Lung (tissue), 12 donors: ENCODE measurements around the gene FBLL1. TPM values are rescaled to one million over a fixed set of nuclear protein-coding genes. Genes with fewer than 3 reads are reported as not detected.

Source experiments
- ATAC-seq: fragments of 200-7000 bp; cut with Tn5 transposase; one replicate; pipeline ENCODE4 v1.9.1; 2020; ENCODE audit warnings: moderate number of reproducible peaks; ENCODE audit not compliant: insufficient read depth, low FRiP score
- DNase-seq, 3 donors: peaks; one replicate each; pipeline ENCODE4 v3.0.0-alpha.2; 2013 to 2017
- H3K27ac ChIP-seq, 2 donors: one replicate each; pipeline ENCODE4 v1.5.1; 2013; ENCODE audit warnings: mild to moderate bottlenecking in 2 of 2, moderate library complexity in 2 of 2, control low read depth in 1 of 2, inconsistent platforms in 1 of 2, low read depth in 1 of 2, low read length in 1 of 2
- H3K27me3 ChIP-seq, 3 donors: one replicate each; pipeline ENCODE4 v1.5.1; 2013; ENCODE audit warnings: low read length in 2 of 3; ENCODE audit not compliant: control insufficient read depth in 3 of 3, insufficient read depth in 3 of 3
- H3K36me3 ChIP-seq, 4 donors: one replicate each; pipeline ENCODE4 v1.5.1; 2013; ENCODE audit warnings: low read length in 4 of 4, mild to moderate bottlenecking in 1 of 4, moderate library complexity in 1 of 4; ENCODE audit not compliant: control insufficient read depth in 4 of 4, insufficient read depth in 4 of 4
- H3K4me1 ChIP-seq, 5 donors: one replicate each; pipeline ENCODE4 v1.5.1; 2013; ENCODE audit warnings: low read length in 5 of 5, mild to moderate bottlenecking in 2 of 5, moderate library complexity in 1 of 5; ENCODE audit not compliant: control insufficient read depth in 5 of 5, insufficient read depth in 5 of 5
- H3K4me3 ChIP-seq: one replicate; pipeline ENCODE4 v1.5.1; 2013; ENCODE audit warnings: mild to moderate bottlenecking, control low read depth, moderate library complexity
- H3K9ac ChIP-seq, 2 donors: one replicate each; pipeline ENCODE4 v1.5.1; 2013; ENCODE audit warnings: low read length in 2 of 2, control low read depth in 1 of 2; ENCODE audit not compliant: insufficient read depth in 1 of 2
- H3K9me3 ChIP-seq, 4 donors: one replicate each; pipeline ENCODE4 v1.5.1; 2013; ENCODE audit warnings: low read length in 3 of 4, mild to moderate bottlenecking in 1 of 4, moderate library complexity in 1 of 4; ENCODE audit not compliant: control insufficient read depth in 4 of 4, insufficient read depth in 3 of 4
- WGBS, 2 donors: extraction: QIAGEN DNeasy Blood & Tissue Kit; methylation state at CpG; one replicate each; pipeline ENCODE4 v1.1.7; 2013; 5-methylcytosine and 5-hydroxymethylcytosine counted together
- polyA plus RNA-seq, 2 donors: library from polyadenylated mRNA; stranded (reverse); fragments of 200-250 nt; gene quantifications; one replicate each; pipeline ENCODE4 v1.2.1, GENCODE V29; 2013
- total RNA-seq, 2 donors: library from RNA; depleted of rRNA in 1 of 2; stranded (reverse); fragments of >200 nt in 1 of 2; gene quantifications; one replicate each; pipeline ENCODE4 v1.2.1, GENCODE V29; 2014 to 2021
- TF ChIP-seq, protein P1 (sequence below): IDR thresholded peaks from 2 replicates; pipeline ENCODE4 v1.5.1; 2012; ENCODE audit warnings: mild to moderate bottlenecking; ENCODE audit errors: control extremely low read depth, extremely low read depth
- donor health status: control.
- donor health status: control.
- donor health status: Bipolar disorder and iron deficiency.
- donor health status: healthy.
- donor health status: DM: yes; HTN: yes; CAD: no.

The FBLL1 gene
- total and polyA plus RNA-seq, 4 donors = 0.18 to 1.1 (median 0.27) TPM

DNA sequence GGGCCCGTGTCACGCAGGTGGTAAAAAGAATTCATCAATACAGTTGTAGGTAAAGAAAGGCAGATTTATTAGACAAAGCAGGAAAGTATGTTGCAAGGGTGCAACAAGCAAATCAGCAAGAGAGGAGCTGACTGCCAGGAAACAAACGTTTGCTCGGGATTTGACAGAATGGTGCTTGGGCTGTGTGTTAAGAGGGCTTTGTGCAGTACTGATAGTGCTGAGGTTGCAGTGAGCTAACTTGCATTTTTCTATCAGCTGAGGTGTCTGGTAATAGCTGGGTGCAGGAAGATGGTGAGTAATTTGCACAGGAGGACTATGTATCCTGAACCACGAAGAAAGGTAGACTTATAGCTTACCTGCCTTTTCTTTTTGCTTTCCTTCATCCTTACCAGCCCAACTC, 46.7 kb upstream of the FBLL1 start:
- 69% methylated on average over 5 of the region's 5 CpGs for WGBS, 2 donors
- no peaks in the 10 kb centered on the region for H3K27me3 ChIP-seq
- no peaks in the 10 kb centered on the region for H3K9me3 ChIP-seq
- H3K36me3 ChIP-seq = peaks cover 0 to 5% (median 0%) of the 10 kb centered on the region in 4 donors
- H3K4me3 ChIP-seq = no peak overlapping the region
- H3K4me1 ChIP-seq = peaks cover 2 to 3% (median 2%) of the 10 kb centered on the region in 5 donors
- DNase-seq (no peak), ATAC-seq (no peak)
- no peak overlapping the region for H3K9ac ChIP-seq
- TF ChIP-seq, protein P1, sequence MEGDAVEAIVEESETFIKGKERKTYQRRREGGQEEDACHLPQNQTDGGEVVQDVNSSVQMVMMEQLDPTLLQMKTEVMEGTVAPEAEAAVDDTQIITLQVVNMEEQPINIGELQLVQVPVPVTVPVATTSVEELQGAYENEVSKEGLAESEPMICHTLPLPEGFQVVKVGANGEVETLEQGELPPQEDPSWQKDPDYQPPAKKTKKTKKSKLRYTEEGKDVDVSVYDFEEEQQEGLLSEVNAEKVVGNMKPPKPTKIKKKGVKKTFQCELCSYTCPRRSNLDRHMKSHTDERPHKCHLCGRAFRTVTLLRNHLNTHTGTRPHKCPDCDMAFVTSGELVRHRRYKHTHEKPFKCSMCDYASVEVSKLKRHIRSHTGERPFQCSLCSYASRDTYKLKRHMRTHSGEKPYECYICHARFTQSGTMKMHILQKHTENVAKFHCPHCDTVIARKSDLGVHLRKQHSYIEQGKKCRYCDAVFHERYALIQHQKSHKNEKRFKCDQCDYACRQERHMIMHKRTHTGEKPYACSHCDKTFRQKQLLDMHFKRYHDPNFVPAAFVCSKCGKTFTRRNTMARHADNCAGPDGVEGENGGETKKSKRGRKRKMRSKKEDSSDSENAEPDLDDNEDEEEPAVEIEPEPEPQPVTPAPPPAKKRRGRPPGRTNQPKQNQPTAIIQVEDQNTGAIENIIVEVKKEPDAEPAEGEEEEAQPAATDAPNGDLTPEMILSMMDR = no peak
- no peak overlapping the region for H3K27ac ChIP-seq

DNA sequence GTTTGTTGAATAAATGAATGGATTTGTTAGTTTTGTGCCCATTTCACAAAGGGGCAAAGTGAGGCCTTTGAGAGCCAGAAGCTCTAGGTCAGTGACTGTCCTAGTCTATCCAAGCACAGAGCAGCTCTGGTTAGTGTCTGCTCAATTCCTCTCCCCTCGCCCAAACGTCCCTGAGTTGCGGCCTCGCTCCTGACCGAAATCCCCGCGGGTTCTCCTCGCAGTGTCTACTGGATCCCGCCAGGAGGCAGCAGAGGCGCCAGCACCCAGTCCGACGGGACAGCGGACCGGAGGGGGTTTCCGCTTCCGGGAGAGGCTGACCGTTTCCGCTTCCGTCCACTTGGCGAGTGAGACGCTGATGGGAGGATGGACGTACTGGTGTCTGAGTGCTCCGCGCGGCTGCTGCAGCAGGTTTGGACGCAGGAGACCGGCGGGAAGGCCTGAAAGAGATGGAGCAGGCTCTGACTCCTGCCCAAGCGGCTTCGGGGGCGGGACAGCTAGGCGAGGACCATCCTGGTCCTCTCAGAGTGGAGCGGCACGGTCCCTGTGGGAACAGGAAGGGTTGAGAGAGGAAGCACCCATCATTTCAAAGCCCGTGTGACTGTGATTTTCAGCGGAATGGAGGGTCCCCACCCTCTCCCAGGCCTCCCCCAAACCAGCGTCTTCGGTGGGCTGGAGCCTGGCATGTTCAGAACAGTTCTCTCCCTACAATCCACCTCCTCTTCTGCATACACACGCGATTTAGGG, 42.8 kb upstream of the FBLL1 start, which contains the start of gene RARS1:
TSS of gene RARS1 (plus strand) at position 336 of the 744 bp plus-strand sequence. CDS start at position 364, 28 bp downstream.
- H3K9ac ChIP-seq = peak within 1 kb of the TSS in 1 of 2 donors; percentile 91
- H3K4me1 ChIP-seq = peaks cover 3 to 7% (median 4%) of the 10 kb centered on the region in 5 donors
- peaks cover 8 to 26% (median 18%) of the 10 kb centered on the region in 4 donors for H3K36me3 ChIP-seq
- peak within 1 kb of the TSS; percentile 50 to 71 for H3K27ac ChIP-seq
- ATAC-seq = peak; percentile 96
- no peaks in the 10 kb centered on the region for H3K27me3 ChIP-seq
- 0% methylated on average over 40 of the region's 40 CpGs for WGBS, 2 donors
- TF ChIP-seq, protein P1 = peak; percentile 78
- H3K4me3 ChIP-seq = peak within 1 kb of the TSS; percentile 87
- no peaks in the 10 kb centered on the region for H3K9me3 ChIP-seq
- DNase-seq = peak; percentile 94 to 97 (median 95)

DNA sequence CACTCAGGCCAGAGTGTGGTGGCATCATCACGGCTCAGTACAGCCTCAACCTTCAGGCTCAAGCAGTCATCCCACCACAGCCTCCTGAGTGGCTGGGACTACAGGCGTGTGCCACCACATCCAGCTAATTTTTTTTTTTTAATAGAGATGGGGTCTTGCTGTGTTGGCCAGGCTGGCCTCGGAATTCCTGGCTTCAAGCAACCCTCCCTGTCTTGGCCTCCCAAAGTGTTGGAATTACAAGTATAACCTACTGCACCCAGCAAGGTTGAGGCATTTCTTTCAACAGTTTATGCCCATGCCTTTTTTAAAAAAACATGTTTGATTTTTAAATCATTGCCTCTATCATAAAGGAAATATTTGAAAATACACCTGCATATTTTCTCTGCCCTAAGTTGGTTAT, 40.0 kb upstream of the FBLL1 start:
- 97% methylated on average over 3 of the region's 3 CpGs for WGBS, 2 donors
- H3K36me3 ChIP-seq = peaks cover 9 to 48% (median 34%) of the 10 kb centered on the region in 4 donors

More for the DNA sequence above, 40.0 kb upstream of the FBLL1 start:
- ATAC-seq (no peak), DNase-seq (no peak)
- no peaks in the 10 kb centered on the region for H3K27me3 ChIP-seq
- peaks cover 3 to 7% (median 4%) of the 10 kb centered on the region in 5 donors for H3K4me1 ChIP-seq
- TF ChIP-seq, protein P1 = no peak
- no peak overlapping the region for H3K4me3 ChIP-seq
- no peaks in the 10 kb centered on the region for H3K9me3 ChIP-seq
- H3K27ac ChIP-seq = no peak overlapping the region
- H3K9ac ChIP-seq = no peak overlapping the region
